Activated T-helper 1 cell treated with anti-CD3 and anti-CD28 coated beads, Interleukin-12 subunit alpha, Interleukin-12 subunit beta, Interleukin-2, Interleukin-4 antibody, amounts not matched to agents 30 ng/mL and 10 ng/mL and 1 ng/mL, durations not matched to agents 14 hours and 24 hours and 36 hours (primary cell): ENCODE measurements around the gene TIMM10. TPM values are rescaled to one million over a fixed set of nuclear protein-coding genes. Genes with fewer than 3 reads are reported as not detected.

Experiments
- DNase-seq: peaks from one replicate; pipeline ENCODE4 v3.0.0; 2021; ENCODE audit warnings: low spot score
- H3K27ac Mint-ChIP-seq: one replicate; pipeline ENCODE4 v1.8.0; 2021; ENCODE audit warnings: mild to moderate bottlenecking, mixed read lengths
- H3K27me3 Mint-ChIP-seq: one replicate; pipeline ENCODE4 v1.8.0; 2022; ENCODE audit warnings: mild to moderate bottlenecking, moderate library complexity, mixed read lengths; ENCODE audit not compliant: insufficient read depth
- H3K36me3 Mint-ChIP-seq: one replicate; pipeline ENCODE4 v1.8.0; 2021; ENCODE audit warnings: low read depth, mixed read lengths
- H3K4me1 Mint-ChIP-seq: one replicate; pipeline ENCODE4 v1.8.0; 2021; ENCODE audit warnings: low read depth, mixed read lengths
- H3K4me3 Mint-ChIP-seq: one replicate; pipeline ENCODE4 v1.8.0; 2021; ENCODE audit warnings: mild to moderate bottlenecking, moderate library complexity, mixed read lengths
- H3K9me3 Mint-ChIP-seq: one replicate; pipeline ENCODE4 v1.8.0; 2021; ENCODE audit warnings: mixed read lengths
- intact Hi-C: fragments of 100-400 bp; cut with micrococcal nuclease; formaldehyde crosslinking; loops from one replicate; pipeline ENCODE4 v1.15.1; 2024
- total RNA-seq: library from RNA; stranded (reverse); gene quantifications from 2 replicates; pipeline ENCODE4 v1.2.3, GENCODE V29; 2022

TIMM10 gene
- total RNA-seq, 1 donor from 2014 or later = 98.2 TPM

DNA sequence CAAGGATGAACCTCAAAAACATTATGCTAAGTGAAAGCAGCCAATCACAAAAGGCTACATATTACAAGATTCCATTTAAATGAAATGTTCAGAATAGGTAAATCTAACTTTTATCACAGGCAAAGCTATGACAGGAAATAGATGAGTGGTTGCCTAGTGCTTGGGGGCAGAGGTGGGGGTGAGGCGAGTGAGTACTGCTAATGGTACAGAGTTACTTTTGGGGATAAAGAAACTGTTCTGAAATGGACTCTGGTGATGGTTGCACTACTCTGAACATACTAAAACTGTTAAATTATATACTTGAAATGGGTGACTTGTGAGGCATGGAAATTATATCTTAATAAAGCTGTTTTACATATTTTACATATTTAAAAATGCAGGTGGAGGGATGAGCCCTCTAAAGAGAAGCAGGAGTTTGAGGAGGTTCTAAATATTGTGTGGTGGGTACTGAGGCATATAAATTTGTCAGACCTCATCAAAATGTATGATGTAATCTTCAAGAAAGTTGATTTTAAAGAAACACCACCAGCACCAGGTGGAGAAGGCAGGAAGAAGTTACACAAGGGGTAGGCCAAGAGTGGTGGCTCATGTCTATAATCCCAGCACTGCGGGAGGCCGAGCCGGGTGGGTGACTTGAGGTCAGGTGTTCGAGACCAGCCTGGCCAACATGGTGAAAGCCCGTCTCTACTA is 18.7 kb downstream of the TIMM10 start:
- DNase-seq = no peak
- H3K4me3 Mint-ChIP-seq = no peak overlapping the region
- intact Hi-C loops = loop anchor here (5.0 kb wide), 1 partner anchor 50 kb away; the partner anchor contains the start of gene RTN4RL2
- peaks cover 17% of the 10 kb centered on the region for H3K4me1 Mint-ChIP-seq
- no peak overlapping the region for H3K27ac Mint-ChIP-seq
- H3K27me3 Mint-ChIP-seq = peaks cover 4% of the 10 kb centered on the region
- H3K9me3 Mint-ChIP-seq = no peaks in the 10 kb centered on the region
- H3K36me3 Mint-ChIP-seq = peaks cover 1% of the 10 kb centered on the region

- no peaks in the 10 kb centered on the region for H3K27me3 Mint-ChIP-seq
- intact Hi-C loops = no loop called here
- no peak overlapping the region for H3K4me3 Mint-ChIP-seq
- peaks cover 8% of the 10 kb centered on the region for H3K4me1 Mint-ChIP-seq
- H3K27ac Mint-ChIP-seq = no peak overlapping the region
- H3K9me3 Mint-ChIP-seq = no peaks in the 10 kb centered on the region
- DNase-seq = no peak
- peaks cover 2% of the 10 kb centered on the region for H3K36me3 Mint-ChIP-seq
Observed at GRCh38 chr11:57508341-57509170, 22.0 kb downstream of the TIMM10 start.

GRCh38 chr11:57506522-57506921 is 24.0 kb downstream of the TIMM10 start:
- H3K36me3 Mint-ChIP-seq = peaks cover 2% of the 10 kb centered on the region
- H3K27ac Mint-ChIP-seq = no peak overlapping the region
- no peak overlapping the region for H3K4me3 Mint-ChIP-seq
- intact Hi-C loops = no loop called here
- H3K27me3 Mint-ChIP-seq = no peaks in the 10 kb centered on the region
- no peak for DNase-seq
- no peaks in the 10 kb centered on the region for H3K9me3 Mint-ChIP-seq
- H3K4me1 Mint-ChIP-seq = no peaks in the 10 kb centered on the region

GRCh38 chr11:57504511-57504910 is 26.0 kb downstream of the TIMM10 start:
- DNase-seq = no peak
- H3K9me3 Mint-ChIP-seq = no peaks in the 10 kb centered on the region
- no peak overlapping the region for H3K4me3 Mint-ChIP-seq
- H3K27me3 Mint-ChIP-seq = no peaks in the 10 kb centered on the region
- H3K4me1 Mint-ChIP-seq = peaks cover 8% of the 10 kb centered on the region
- intact Hi-C loops = no loop called here
- peaks cover 9% of the 10 kb centered on the region for H3K36me3 Mint-ChIP-seq
- H3K27ac Mint-ChIP-seq = no peak overlapping the region

- H3K27ac Mint-ChIP-seq = no peak overlapping the region
- H3K27me3 Mint-ChIP-seq = no peaks in the 10 kb centered on the region
- H3K4me3 Mint-ChIP-seq = no peak overlapping the region
- no peaks in the 10 kb centered on the region for H3K9me3 Mint-ChIP-seq
- peaks cover 8% of the 10 kb centered on the region for H3K36me3 Mint-ChIP-seq
- H3K4me1 Mint-ChIP-seq = peaks cover 8% of the 10 kb centered on the region
- intact Hi-C loops = no loop called here
- DNase-seq = no peak
Observed at GRCh38 chr11:57502870-57503269, 27.7 kb downstream of the TIMM10 start.

DNA sequence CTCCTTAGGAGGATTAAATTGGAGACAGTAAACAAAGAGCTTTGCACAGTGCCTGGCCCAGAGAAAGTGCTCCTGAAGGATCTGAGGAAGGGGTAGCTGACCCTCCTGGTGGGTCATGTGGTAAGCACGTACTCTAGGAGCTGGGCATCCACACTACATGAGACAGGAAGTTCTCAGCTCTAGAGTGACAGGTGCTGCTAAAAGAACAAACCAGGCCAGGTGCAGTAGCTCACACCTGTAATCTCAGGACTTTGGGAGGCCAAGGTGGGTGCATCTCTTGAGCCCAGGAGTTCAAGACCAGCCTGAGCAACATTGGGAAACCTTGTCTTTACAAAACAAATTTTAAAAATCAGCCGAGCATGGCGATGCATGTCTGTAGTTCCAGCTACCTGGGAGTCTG is 28.2 kb downstream of the TIMM10 start:
- Mint-ChIP-seq H3K4me1 (peaks cover 8% of the 10 kb centered on the region), H3K27ac (no peak overlapping the region), H3K36me3 (peaks cover 8% of the 10 kb centered on the region), H3K27me3 (no peaks in the 10 kb centered on the region), H3K9me3 (no peaks in the 10 kb centered on the region), H3K4me3 (no peak overlapping the region)
- intact Hi-C loops = no loop called here
- no peak for DNase-seq

GRCh38 chr11:57501953-57502352 is 28.6 kb downstream of the TIMM10 start:
- DNase-seq = no peak
- no peak overlapping the region for H3K4me3 Mint-ChIP-seq
- H3K4me1 Mint-ChIP-seq = peaks cover 8% of the 10 kb centered on the region
- H3K27me3 Mint-ChIP-seq = no peaks in the 10 kb centered on the region
- peaks cover 8% of the 10 kb centered on the region for H3K36me3 Mint-ChIP-seq
- intact Hi-C loops = no loop called here
- no peak overlapping the region for H3K27ac Mint-ChIP-seq
- H3K9me3 Mint-ChIP-seq = no peaks in the 10 kb centered on the region

DNA sequence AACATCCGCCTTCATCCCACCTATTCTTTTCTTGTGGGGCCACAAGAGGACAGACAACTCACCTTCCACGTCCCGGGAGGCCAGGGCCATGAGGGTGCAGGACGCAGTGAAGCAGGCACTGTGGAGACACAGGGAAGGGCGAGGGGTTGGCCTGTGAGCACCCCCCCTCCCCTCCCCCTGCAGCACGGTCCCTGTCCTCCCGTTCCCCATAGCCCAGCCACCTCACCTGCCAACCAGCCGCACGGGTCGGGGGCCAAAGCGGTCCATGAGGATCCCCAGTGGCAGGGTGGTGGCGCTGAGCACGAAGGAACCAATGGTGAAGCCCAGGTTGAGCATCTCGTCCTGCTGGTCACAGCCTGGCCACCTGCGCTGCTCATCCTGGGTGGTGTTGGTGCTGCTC is 29.6 kb downstream of the TIMM10 start:
- Mint-ChIP-seq H3K4me1 (peaks cover 8% of the 10 kb centered on the region), H3K9me3 (no peaks in the 10 kb centered on the region), H3K36me3 (peaks cover 8% of the 10 kb centered on the region), H3K27me3 (no peaks in the 10 kb centered on the region), H3K4me3 (no peak overlapping the region), H3K27ac (no peak overlapping the region)
- intact Hi-C loops = no loop called here
- no peak for DNase-seq

DNA sequence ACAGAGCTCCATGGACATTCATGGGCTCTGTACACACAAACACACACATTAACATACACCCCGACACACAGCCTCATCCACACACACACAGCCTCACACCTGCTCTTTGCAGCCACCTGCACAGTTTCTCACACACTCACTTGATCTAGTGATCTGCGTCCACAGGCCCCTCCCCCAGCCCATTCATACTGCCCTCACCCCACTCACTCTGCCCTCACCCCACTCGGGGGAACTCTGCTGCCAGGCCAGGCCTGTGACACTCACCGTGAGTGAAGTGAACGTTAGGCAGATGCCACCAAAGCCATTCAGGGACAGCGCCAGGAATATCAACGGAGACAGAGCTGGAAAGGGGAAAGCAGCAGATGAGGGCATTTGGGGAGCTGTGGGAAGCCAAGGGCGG is 30.0 kb downstream of the TIMM10 start:
- Mint-ChIP-seq H3K4me1 (peaks cover 8% of the 10 kb centered on the region), H3K27me3 (no peaks in the 10 kb centered on the region), H3K27ac (peak overlapping the region; percentile 1), H3K36me3 (peaks cover 8% of the 10 kb centered on the region), H3K9me3 (no peaks in the 10 kb centered on the region), H3K4me3 (no peak overlapping the region)
- intact Hi-C loops = no loop called here
- DNase-seq = no peak

GRCh38 chr11:57499983-57500461 is 30.5 kb downstream of the TIMM10 start:
- Mint-ChIP-seq H3K4me3 (no peak overlapping the region), H3K27ac (peak overlapping the region; percentile 1), H3K4me1 (peaks cover 8% of the 10 kb centered on the region), H3K36me3 (peaks cover 8% of the 10 kb centered on the region), H3K27me3 (no peaks in the 10 kb centered on the region), H3K9me3 (no peaks in the 10 kb centered on the region)
- DNase-seq = no peak
- intact Hi-C loops = loop anchor here (1.0 kb wide), 1 partner anchor 14 kb away; no protein-coding TSS in a partner anchor

- DNase-seq = peak; percentile 37
Observed at GRCh38 chr11:57499413-57499982, 31.1 kb downstream of the TIMM10 start.

GRCh38 chr11:57498540-57498939 is 32.0 kb downstream of the TIMM10 start:
- Mint-ChIP-seq H3K4me1 (peaks cover 16% of the 10 kb centered on the region), H3K36me3 (peaks cover 6% of the 10 kb centered on the region), H3K9me3 (no peaks in the 10 kb centered on the region), H3K4me3 (no peak overlapping the region), H3K27ac (no peak overlapping the region), H3K27me3 (no peaks in the 10 kb centered on the region)
- DNase-seq = no peak
- intact Hi-C loops = no loop called here

More at GRCh38 chr11:57499413-57499982, 31.1 kb downstream of the TIMM10 start:
- Mint-ChIP-seq H3K36me3 (peaks cover 8% of the 10 kb centered on the region), H3K27ac (no peak overlapping the region), H3K27me3 (no peaks in the 10 kb centered on the region), H3K9me3 (no peaks in the 10 kb centered on the region), H3K4me1 (peaks cover 8% of the 10 kb centered on the region), H3K4me3 (no peak overlapping the region)
- intact Hi-C loops = loop anchor here (1.0 kb wide), 1 partner anchor 15 kb away; no protein-coding TSS in a partner anchor
